Keratinocyte (primary cell): ENCODE results near the gene PPP1R14B.

Experiments
- CTCF ChIP-seq, 3 experiments: IDR thresholded peaks in 1 of 3; conservative IDR thresholded peaks in 1 of 3; optimal IDR thresholded peaks in 1 of 3; 2 replicates in 2 of 3; 3 replicates in 1 of 3; pipeline versions ENCODE3 to v1.5.1; 2011; ENCODE audit warnings: low read length in 3 of 3, mild to moderate bottlenecking in 3 of 3, moderate library complexity in 2 of 3, control low read depth in 1 of 3, inconsistent platforms in 1 of 3; ENCODE audit not compliant: insufficient read depth in 2 of 3; ENCODE audit errors: extremely low read depth in 1 of 3
- EZH2 ChIP-seq: IDR thresholded peaks from one replicate; pipeline ENCODE4 v1.6.1; 2012; ENCODE audit warnings: inconsistent platforms, mild to moderate bottlenecking, low read length, moderate library complexity

- TF ChIP-seq CTCF (optimal IDR thresholded peaks at IDR 0.05 in 1 of 3, IDR thresholded peaks at IDR 0.05 in 1 of 3, conservative IDR thresholded peaks at IDR 0.05 in 1 of 3; ENCODE audit: extremely low read depth in 1 of 3, insufficient read depth in 2 of 3, low read length in 3 of 3), result no peak
- no peak for TF ChIP-seq EZH2
Observed at GRCh38 chr11:64266339-64266738, 19.6 kb upstream of the PPP1R14B start.
